HepG2 (cell line): ENCODE measurements around the gene MCM8. TPM values are rescaled to one million over a fixed set of nuclear protein-coding genes. Genes with fewer than 3 reads are reported as not detected.

ENCODE experiments used
- CAMTA2 ChIP-seq: sonication (generic); formaldehyde crosslinking; IDR thresholded peaks from 2 replicates; pipeline ENCODE4 v1.4.0; 2020; ENCODE audit warnings: mild to moderate bottlenecking, missing genetic modification reagents, borderline replicate concordance
- DZIP1 ChIP-seq: sonication (generic); formaldehyde crosslinking; IDR thresholded peaks from 2 replicates; pipeline ENCODE4 v1.5.0; 2020; ENCODE audit warnings: mild to moderate bottlenecking, missing genetic modification reagents
- FOXK1 ChIP-seq: sonication (generic); formaldehyde crosslinking; IDR thresholded peaks from 2 replicates; pipeline ENCODE4 v1.4.0; 2020; ENCODE audit warnings: low read depth, missing genetic modification reagents, borderline replicate concordance
- PRDM4 ChIP-seq: sonication (generic); formaldehyde crosslinking; IDR thresholded peaks from 2 replicates; pipeline ENCODE4 v1.9.0; 2021; ENCODE audit warnings: missing genetic modification reagents, borderline replicate concordance
- TRIM22 ChIP-seq: fragments of 450-650 bp; IDR thresholded peaks from 2 replicates; pipeline ENCODE4 v1.6.1; 2017
- ZBED4 ChIP-seq: sonication (generic); formaldehyde crosslinking; IDR thresholded peaks from 2 replicates; pipeline ENCODE4 v1.4.0; 2020; ENCODE audit warnings: missing genetic modification reagents, borderline replicate concordance
- ZBTB49 ChIP-seq: sonication (generic); formaldehyde crosslinking; IDR thresholded peaks from 2 replicates; pipeline ENCODE4 v1.4.0; 2020; ENCODE audit warnings: missing genetic modification reagents, borderline replicate concordance
- ZKSCAN1 ChIP-seq: fragments of 150-350 bp; IDR thresholded peaks from 2 replicates; pipeline ENCODE4 v1.6.1; 2014; ENCODE audit warnings: low read length
- ZKSCAN5 ChIP-seq: sonication (generic); formaldehyde crosslinking; IDR thresholded peaks from 2 replicates; pipeline ENCODE4 v1.5.1; 2020; ENCODE audit warnings: mild to moderate bottlenecking, missing genetic modification reagents
- ZMAT5 ChIP-seq: sonication (generic); formaldehyde crosslinking; IDR thresholded peaks from 2 replicates; pipeline ENCODE4 v1.5.0; 2020; ENCODE audit warnings: mild to moderate bottlenecking, low read depth, missing genetic modification reagents, borderline replicate concordance
- ZNF800 ChIP-seq: sonication (generic); formaldehyde crosslinking; IDR thresholded peaks from 2 replicates; pipeline ENCODE4 v1.4.0; 2020; ENCODE audit warnings: missing genetic modification reagents
- polyA plus RNA-seq, 8 experiments: library from polyadenylated mRNA; depleted of rRNA in 3 of 8; stranded (reverse) in 7 of 8; unstranded in 1 of 8; fragments of >200 nt; fragmentation: Illumina TruSeq in 4 of 8; extraction: Trizol in 4 of 8; gene quantifications; 2 replicates each; pipeline versions ENCODE4 v1.2.1 to v1.2.3, GENCODE V29; 2011 to 2016; ENCODE audit warnings: low read depth in 4 of 8, missing spikeins in 1 of 8, mixed read lengths in 1 of 8; ENCODE audit not compliant: insufficient read depth in 1 of 8
- total RNA-seq, 5 experiments: library from RNA; depleted of rRNA; stranded (reverse); fragments of >200 nt; fragmentation: Illumina TruSeq; extraction: Trizol; gene quantifications; 2 replicates each; pipeline ENCODE4 v1.2.3, GENCODE V29; 2016; ENCODE audit warnings: low read depth in 1 of 5

The MCM8 gene
- total and polyA plus RNA-seq, 2 of the 13 experiments (the other 11 are each of a cell fraction or from before 2014, with no cell fraction given): 11.5 to 59.3 TPM

GRCh38 chr20:5950271-5951031 lies at the start of gene MCM8, which contains the start of gene TRMT6 (continued):
- no peak for TF ChIP-seq TRIM22
- TF ChIP-seq ZMAT5 (CRISPR knock-in tag): no peak
- peak; percentile 63; the same call in 1 of the 2 replicates for TF ChIP-seq PRDM4 (CRISPR knock-in tag)
- TF ChIP-seq CAMTA2: 0 out of 2 replicates have a peak, but pooled peaks have one; percentile 92
- TF ChIP-seq ZKSCAN1: 0 out of 2 replicates have a peak, but pooled peaks have one; percentile 16
- peak; percentile 96 for TF ChIP-seq FOXK1 (CRISPR knock-in tag)
- peak; percentile 74 for TF ChIP-seq ZKSCAN5
- TF ChIP-seq ZBTB49 (CRISPR knock-in tag): peak; percentile 80; the same call in 1 of the 2 replicates
- peak; percentile 91 for TF ChIP-seq ZBED4 (CRISPR knock-in tag)
- no peak for TF ChIP-seq DZIP1 (CRISPR knock-in tag)
- TF ChIP-seq ZNF800: peak; percentile 66; the same call in 1 of the 2 replicates
